ENCODE data around the gene PDSS2. TPM values are rescaled to one million over a fixed set of nuclear protein-coding genes. Genes with fewer than 3 reads are reported as not detected.

The PDSS2 gene
- total and polyA plus RNA-seq, 2 of the 4 experiments (the other 2 are of a cell fraction), result 8.6 to 9.2 TPM

GRCh38 chr6:107357842-107358241, 101.5 kb downstream of the PDSS2 start:
- Histone ChIP-seq H3K4ac (ENCODE audit: low read depth, low read length) (no peak overlapping the region), H3K23ac (ENCODE audit: low read depth, low read length) (no peak overlapping the region), H3K79me1 (ENCODE audit: low read depth in 1 of 2, low read length in 2 of 2) (0 out of 4 replicates have a peak, but pooled peaks cover 0 to 4% of the 10 kb centered on the region in 2 experiments), H4K8ac (ENCODE audit: low read depth in 2 of 2, low read length in 2 of 2) (no peak overlapping the region), H4K20me1 (ENCODE audit: insufficient read depth, low read length) (peaks cover 9% of the 10 kb centered on the region; the same call in 1 of the 2 replicates), H2AK5ac (ENCODE audit: low read depth, low read length) (no peak overlapping the region), H2BK120ac (ENCODE audit: low read depth, low read length) (no peak overlapping the region), H3K56ac (ENCODE audit: extremely low read depth, insufficient read depth, low read length) (no peak overlapping the region), H3K9me1 (ENCODE audit: insufficient read depth, low read length) (peaks cover 3% of the 10 kb centered on the region; the same call in 1 of the 2 replicates), H2BK5ac (ENCODE audit: low read depth, low read length, poor library complexity, severe bottlenecking) (no peak overlapping the region), H3K4me3 (ENCODE audit: insufficient read depth, low read depth, low read length) (no peak overlapping the region), H4K91ac (ENCODE audit: insufficient read depth, low read depth, low read length) (no peak overlapping the region), H2BK20ac (ENCODE audit: low read depth, low read length) (no peak overlapping the region), H2BK15ac (ENCODE audit: low read depth, low read length) (no peak overlapping the region), H3K18ac (ENCODE audit: low read depth, low read length) (no peak overlapping the region), H3K4me1 (ENCODE audit: control insufficient read depth, insufficient read depth, low read length) (peaks cover 10% of the 10 kb centered on the region), H3K27ac (ENCODE audit: insufficient read depth, low read length) (no peak overlapping the region), H4K5ac (ENCODE audit: low read depth, low read length) (no peak overlapping the region), H2AK9ac (replicated peaks; ENCODE audit: low read depth, low read length, poor library complexity) (no peak overlapping the region), H3K4me2 (ENCODE audit: low read depth, low read length) (no peak overlapping the region), H2AFZ (replicated peaks; ENCODE audit: low read length, poor library complexity) (no peak overlapping the region), H3K36me3 (ENCODE audit: control insufficient read depth, insufficient read depth, low read length) (no peaks in the 10 kb centered on the region), H3K9ac (ENCODE audit: low read depth, low read length) (no peak overlapping the region), H3K9me3 (ENCODE audit: control insufficient read depth, insufficient read depth, low read length) (no peaks in the 10 kb centered on the region), H3K27me3 (ENCODE audit: control insufficient read depth, insufficient read depth, low read length) (no peaks in the 10 kb centered on the region), H3K14ac (replicated peaks; ENCODE audit: low read depth, low read length) (no peak overlapping the region)
- WGBS, 2 experiments (ENCODE audit: extremely low coverage in 2 of 2, insufficient read length in 1 of 2), result no CpG with 5 or more reads among the region's 2 CpGs
- dilution Hi-C loops (cut with HindIII; ENCODE audit: low sequenced_read_pairs, unreplicated experiment) (no loop called here), in situ Hi-C loops (cut with MboI; ENCODE audit: low sequenced_read_pairs) (no loop called here), intact Hi-C loops (cut with micrococcal nuclease) (no loop called here)
- ChIA-PET POLR2A (ENCODE audit: unreplicated experiment) (no interaction called here), CTCF (no interaction called here)
- BruUV-seq (replicated peaks), result no TSS peak
- DNase-seq (no peak), ATAC-seq (ENCODE audit: low read depth) (no peak)
- TF ChIP-seq RCOR1 (IDR thresholded peaks at IDR 0.05; ENCODE audit: insufficient replicate concordance, low read length) (no peak), CEBPB (IDR thresholded peaks at IDR 0.05; ENCODE audit: low read depth, low read length) (peak; percentile 81), SMC3 (IDR thresholded peaks at IDR 0.05; ENCODE audit: low read depth, low read length) (no peak), BHLHE40 (IDR thresholded peaks at IDR 0.05; ENCODE audit: low read depth, low read length) (no peak), MXI1 (IDR thresholded peaks at IDR 0.05; ENCODE audit: borderline replicate concordance, low read depth, low read length) (no peak)

All from IMR-90 (cell line).